ENCODE measurements around the gene LITAFD.

LITAFD gene

DNA sequence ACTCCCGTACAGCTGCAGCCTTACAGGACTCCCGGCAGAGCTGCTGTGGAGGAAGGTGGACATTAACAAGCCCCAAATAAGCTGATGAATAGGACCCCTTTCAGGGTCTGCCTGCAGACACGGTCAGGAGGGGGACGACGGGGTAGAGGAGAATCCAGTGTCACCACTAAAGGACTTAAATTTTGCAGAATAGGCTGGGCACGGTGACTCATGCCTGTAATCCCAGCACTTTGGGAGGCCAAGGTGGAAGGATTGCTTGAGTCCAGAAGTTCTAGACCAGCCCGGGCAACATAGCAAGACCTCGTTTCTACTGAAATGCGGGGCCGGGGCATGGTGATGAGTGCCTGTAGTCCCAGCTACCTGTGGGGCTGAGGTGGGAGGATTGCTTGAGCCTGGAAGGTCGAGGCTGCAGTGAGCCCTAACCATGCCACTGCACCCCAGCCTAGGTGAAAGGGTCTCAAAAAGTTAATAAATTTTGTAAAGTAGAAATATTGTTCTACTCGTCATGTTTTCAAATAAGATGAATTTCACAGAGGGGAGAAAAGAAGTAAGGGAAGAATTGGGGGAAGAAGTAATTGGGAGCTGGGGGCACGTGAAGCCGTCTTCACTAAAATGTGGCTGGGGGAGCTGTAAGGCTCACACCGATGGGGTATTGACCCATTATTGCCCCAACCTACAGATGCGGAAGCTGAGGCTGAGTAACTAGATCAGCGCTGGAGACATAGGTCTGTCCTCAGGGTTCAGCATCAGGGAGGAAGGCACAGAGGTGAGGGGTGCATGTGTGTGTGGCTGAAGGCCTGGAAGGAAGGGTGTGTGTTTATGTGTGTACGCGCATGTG lies 4.7 kb downstream of the LITAFD start:
- H3K36me3 Mint-ChIP-seq (ENCODE audit: low read depth), result peaks cover 28% of the 10 kb centered on the region
- H3K9me3 Mint-ChIP-seq, result no peaks in the 10 kb centered on the region
- peak overlapping the region; percentile 84 for H3K27ac Mint-ChIP-seq
- no peak overlapping the region for H3K4me3 Mint-ChIP-seq
- TF ChIP-seq, protein P1, sequence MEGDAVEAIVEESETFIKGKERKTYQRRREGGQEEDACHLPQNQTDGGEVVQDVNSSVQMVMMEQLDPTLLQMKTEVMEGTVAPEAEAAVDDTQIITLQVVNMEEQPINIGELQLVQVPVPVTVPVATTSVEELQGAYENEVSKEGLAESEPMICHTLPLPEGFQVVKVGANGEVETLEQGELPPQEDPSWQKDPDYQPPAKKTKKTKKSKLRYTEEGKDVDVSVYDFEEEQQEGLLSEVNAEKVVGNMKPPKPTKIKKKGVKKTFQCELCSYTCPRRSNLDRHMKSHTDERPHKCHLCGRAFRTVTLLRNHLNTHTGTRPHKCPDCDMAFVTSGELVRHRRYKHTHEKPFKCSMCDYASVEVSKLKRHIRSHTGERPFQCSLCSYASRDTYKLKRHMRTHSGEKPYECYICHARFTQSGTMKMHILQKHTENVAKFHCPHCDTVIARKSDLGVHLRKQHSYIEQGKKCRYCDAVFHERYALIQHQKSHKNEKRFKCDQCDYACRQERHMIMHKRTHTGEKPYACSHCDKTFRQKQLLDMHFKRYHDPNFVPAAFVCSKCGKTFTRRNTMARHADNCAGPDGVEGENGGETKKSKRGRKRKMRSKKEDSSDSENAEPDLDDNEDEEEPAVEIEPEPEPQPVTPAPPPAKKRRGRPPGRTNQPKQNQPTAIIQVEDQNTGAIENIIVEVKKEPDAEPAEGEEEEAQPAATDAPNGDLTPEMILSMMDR (IDR thresholded peaks at IDR 0.05), result no peak
- peaks cover 53% of the 10 kb centered on the region for H3K4me1 Mint-ChIP-seq
- H3K27me3 Mint-ChIP-seq (ENCODE audit: low read depth, poor library complexity), result no peaks in the 10 kb centered on the region
- DNase-seq, result no peak

DNA sequence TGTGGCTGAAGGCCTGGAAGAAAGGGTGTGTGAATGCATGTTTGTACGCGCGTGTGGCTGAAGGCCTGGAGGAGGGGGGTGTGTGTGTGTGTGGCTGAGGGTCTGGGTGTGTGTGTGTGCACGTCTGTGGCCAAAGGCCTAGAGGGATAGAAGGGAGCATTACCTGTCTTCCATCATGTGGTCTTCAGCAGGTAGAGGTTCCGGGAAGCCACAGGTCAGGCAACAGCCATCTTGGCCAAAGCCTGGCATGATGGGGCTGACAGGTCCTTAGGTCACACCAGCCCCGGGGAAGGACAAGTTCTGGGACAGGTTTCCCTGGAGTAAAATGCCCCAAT lies 5.2 kb downstream of the LITAFD start:
- H3K4me1 Mint-ChIP-seq, result peaks cover 59% of the 10 kb centered on the region
- H3K27me3 Mint-ChIP-seq (ENCODE audit: low read depth, poor library complexity), result no peaks in the 10 kb centered on the region
- no peak overlapping the region for H3K4me3 Mint-ChIP-seq

DNA sequence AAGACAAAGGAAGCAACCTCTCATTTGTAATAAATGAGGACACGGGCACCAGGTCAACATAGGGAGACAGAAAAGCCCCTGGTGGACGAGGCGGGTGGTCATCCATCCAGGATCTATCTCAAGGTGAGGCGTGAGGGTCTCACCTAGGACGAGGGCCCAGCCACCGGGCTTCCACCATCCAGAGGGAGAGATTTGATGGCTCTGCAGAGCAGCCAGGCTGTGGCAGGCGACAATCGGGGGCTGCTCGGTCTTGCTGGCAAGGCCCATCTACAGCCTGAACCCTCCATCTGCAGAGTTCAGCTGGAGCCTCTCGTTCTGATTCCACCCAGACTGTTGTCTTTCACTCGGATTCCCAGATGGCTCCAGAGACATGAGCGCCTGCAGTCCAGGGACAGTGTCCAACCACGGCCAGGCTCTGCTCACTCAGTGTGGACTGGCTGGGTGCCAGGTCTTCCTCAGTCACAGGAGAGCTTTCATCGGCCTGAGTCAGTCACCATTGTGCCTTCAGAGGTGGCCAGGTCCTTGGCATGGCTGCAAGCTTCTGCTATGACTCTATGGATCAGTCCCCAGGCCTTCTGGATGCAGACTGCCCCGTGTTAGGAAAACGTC lies 5.9 kb downstream of the LITAFD start:
- TF ChIP-seq, protein P1 (IDR thresholded peaks at IDR 0.05), result no peak
- Mint-ChIP-seq H3K36me3 (ENCODE audit: low read depth) (peaks cover 41% of the 10 kb centered on the region), H3K4me3 (no peak overlapping the region), H3K27ac (peak overlapping the region; percentile 61), H3K4me1 (peaks cover 65% of the 10 kb centered on the region), H3K9me3 (no peaks in the 10 kb centered on the region), H3K27me3 (ENCODE audit: low read depth, poor library complexity) (peaks cover under 1% of the 10 kb centered on the region)
- DNase-seq, result no peak

More for the DNA sequence above, 5.2 kb downstream of the LITAFD start:
- DNase-seq, result no peak
- Mint-ChIP-seq H3K36me3 (ENCODE audit: low read depth) (peaks cover 34% of the 10 kb centered on the region), H3K9me3 (no peaks in the 10 kb centered on the region), H3K27ac (peak overlapping the region; percentile 84)
- TF ChIP-seq, protein P1 (IDR thresholded peaks at IDR 0.05), result no peak

DNA sequence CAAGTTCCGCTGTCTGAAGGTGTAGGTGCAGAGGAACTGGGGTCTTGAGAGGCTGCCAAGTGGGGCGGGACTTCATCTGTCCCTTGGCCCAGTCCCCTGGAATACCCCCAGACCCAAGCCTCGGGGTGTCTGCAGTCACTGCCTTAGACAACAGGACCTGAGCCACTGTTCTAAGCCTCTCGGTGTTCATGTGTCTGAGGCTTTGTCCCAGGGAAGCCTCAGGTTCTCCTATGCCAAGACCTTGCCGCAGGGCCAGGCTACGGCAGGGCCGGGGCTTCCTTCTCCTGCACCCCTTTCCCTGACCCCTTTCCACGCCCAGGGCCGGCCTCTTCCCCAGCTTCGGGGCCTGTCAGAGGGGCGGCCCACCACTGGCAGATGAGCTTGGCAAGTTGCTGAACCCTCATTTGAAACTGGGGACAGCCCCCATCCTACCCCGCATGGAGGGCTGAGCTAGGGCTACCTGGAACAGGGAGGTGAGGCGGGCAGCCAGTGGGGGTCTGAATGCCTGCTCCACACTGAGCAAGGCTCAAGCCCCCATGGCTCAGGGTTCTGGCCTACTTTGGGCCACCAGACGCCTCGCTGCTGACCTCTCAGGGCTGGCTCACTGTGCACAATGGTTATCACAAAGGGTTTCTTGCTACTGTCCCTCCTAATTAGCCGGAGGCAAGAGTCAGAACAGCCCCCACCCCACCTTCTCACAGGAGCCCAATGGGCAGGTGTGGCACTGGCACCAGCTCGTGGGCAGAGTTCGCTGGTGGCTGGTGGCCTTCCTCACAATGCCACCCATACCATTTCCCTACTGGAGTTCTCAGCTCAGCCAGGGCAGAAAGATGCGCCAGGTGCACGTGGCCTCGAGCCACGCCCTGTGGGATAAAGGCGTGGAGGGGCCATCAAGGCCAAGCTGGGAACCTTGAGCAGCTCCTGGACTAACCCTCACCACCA lies 7.1 kb downstream of the LITAFD start:
- H3K36me3 Mint-ChIP-seq (ENCODE audit: low read depth), result peaks cover 48% of the 10 kb centered on the region
- H3K9me3 Mint-ChIP-seq, result no peaks in the 10 kb centered on the region
- no peak overlapping the region for H3K27ac Mint-ChIP-seq
- no peak for DNase-seq
- TF ChIP-seq, protein P1 (IDR thresholded peaks at IDR 0.05), result no peak
- no peak overlapping the region for H3K4me3 Mint-ChIP-seq
- H3K27me3 Mint-ChIP-seq (ENCODE audit: low read depth, poor library complexity), result peaks cover 4% of the 10 kb centered on the region
- peaks cover 73% of the 10 kb centered on the region for H3K4me1 Mint-ChIP-seq

DNA sequence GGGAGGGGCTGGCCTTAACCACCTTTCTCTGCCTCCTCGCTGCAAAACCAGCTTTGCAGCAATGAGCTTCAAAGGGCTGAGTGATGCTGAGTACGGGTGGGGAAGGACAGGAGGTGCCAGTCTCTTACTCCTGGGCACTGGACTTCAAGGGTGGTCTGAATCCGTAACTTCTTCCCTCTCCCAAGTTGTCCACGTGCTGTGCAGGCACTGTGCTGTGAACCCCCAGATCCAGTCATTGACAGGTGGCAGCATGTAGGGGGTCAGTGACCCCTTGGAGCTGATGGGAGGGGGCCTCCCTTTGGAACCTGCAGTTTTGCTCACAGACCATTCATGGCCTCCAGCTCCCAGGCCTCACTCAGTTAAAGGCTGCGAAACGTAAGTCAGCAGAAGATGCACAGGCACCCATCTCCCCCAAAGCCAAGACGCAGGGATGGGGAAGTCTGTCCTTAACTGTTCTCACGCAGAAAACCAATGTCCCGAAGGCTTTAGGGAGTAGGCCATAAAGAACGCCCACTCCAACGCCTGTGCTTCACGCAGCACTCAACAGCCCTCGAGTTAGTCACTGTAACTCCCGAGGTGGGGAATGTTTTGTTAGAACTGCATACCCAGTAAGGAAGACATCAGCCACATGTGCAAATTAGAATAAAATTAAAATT lies 7.9 kb downstream of the LITAFD start:
- no peak for DNase-seq
- Mint-ChIP-seq H3K9me3 (no peaks in the 10 kb centered on the region), H3K27me3 (ENCODE audit: low read depth, poor library complexity) (peaks cover 4% of the 10 kb centered on the region), H3K36me3 (ENCODE audit: low read depth) (peaks cover 56% of the 10 kb centered on the region), H3K27ac (peak overlapping the region; percentile 96), H3K4me3 (no peak overlapping the region), H3K4me1 (peaks cover 80% of the 10 kb centered on the region)
- TF ChIP-seq, protein P1 (IDR thresholded peaks at IDR 0.05), result no peak
